NCI-H524 (cell line): Measurements from ENCODE around the gene ABHD12.
A peak's percentile ranks its signal among the peaks of the same experiment; 100 is the strongest.
"Not testable (repeated sequence)": the region's sequence is repeated elsewhere in the genome, so short reads cannot be mapped to it uniquely, and the experiment has no call there.

Experiments
- DNase-seq, 2 experiments: peaks; one replicate each; lab custom pipeline; 2025; lab: John Stamatoyannopoulos, UW

The ABHD12 gene

GRCh38 chr20:25277051-25277801 is 113.4 kb downstream of the ABHD12 start:
- DNase-seq = no peak

- DNase-seq = no peak
Observed at GRCh38 chr20:25276533-25277050, 114.0 kb downstream of the ABHD12 start.

GRCh38 chr20:25275813-25276532 is 114.7 kb downstream of the ABHD12 start:
- no peak for DNase-seq

- DNase-seq = no peak
Observed at GRCh38 chr20:25274891-25275812, 115.5 kb downstream of the ABHD12 start.

- no peak for DNase-seq
Observed at GRCh38 chr20:25274481-25274880, 116.2 kb downstream of the ABHD12 start.

- peak; percentile 93 to 98 for DNase-seq
Observed at GRCh38 chr20:25273541-25274358, 116.9 kb downstream of the ABHD12 start.

- peak in 1 of 2 experiments; percentile 86 for DNase-seq
Observed at GRCh38 chr20:25273046-25273445, 117.6 kb downstream of the ABHD12 start.

GRCh38 chr20:25272223-25273000 is 118.2 kb downstream of the ABHD12 start:
- DNase-seq = no peak

- no peak for DNase-seq
Observed at GRCh38 chr20:25271486-25272222, 119.0 kb downstream of the ABHD12 start.

- no peak for DNase-seq
Observed at GRCh38 chr20:25270829-25271251, 119.8 kb downstream of the ABHD12 start.

- DNase-seq = no peak
Observed at GRCh38 chr20:25269833-25270170, 120.8 kb downstream of the ABHD12 start.

- DNase-seq = no peak
Observed at GRCh38 chr20:25269057-25269832, 121.4 kb downstream of the ABHD12 start.

GRCh38 chr20:25260770-25261437 is 129.7 kb downstream of the ABHD12 start:
- not testable (repeated sequence) for DNase-seq

GRCh38 chr20:25259788-25260254 is 130.8 kb downstream of the ABHD12 start:
- DNase-seq = no peak

- DNase-seq = no peak
Observed at GRCh38 chr20:25259358-25259757, 131.3 kb downstream of the ABHD12 start.

- DNase-seq = no peak
Observed at GRCh38 chr20:25258828-25259227, 131.8 kb downstream of the ABHD12 start.

GRCh38 chr20:25258476-25258805 is 132.2 kb downstream of the ABHD12 start:
- DNase-seq = no peak

GRCh38 chr20:25257756-25258475 is 132.7 kb downstream of the ABHD12 start:
- DNase-seq = no peak
